ENCODE data around the gene HMHB1.
A peak's percentile ranks its signal among the peaks of the same experiment; 100 is the strongest.

Gene HMHB1

DNA sequence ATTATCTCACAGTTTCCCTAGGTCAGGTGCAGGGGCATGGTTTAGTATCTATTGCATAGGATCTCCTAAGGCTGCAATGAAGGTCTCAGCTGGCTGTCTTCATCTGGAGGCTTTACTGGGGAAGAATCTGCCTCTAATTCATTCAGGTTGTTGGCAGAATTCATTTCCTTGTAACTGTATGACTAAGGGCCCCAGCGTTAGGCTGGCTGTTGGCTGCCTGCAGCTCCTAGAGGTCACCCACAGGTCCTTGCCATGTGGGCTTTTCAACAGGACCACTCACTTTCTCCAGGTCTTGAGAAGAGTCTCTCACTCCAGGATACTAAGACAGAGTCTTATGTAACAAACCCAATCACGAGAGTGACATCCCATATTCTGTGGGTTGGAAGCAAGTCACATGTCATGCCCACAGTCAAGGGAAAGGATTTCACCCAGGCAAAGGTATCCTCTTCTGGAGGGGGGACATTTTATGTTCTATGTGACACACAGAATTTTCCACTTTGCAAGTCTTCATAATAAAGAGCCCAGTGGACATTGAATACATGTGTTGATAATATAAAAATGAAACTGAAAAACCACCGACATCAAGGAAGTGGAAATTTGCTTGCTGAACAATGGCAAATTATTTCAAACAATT is 38.2 kb downstream of the HMHB1 start:
- ChIA-PET CTCF (interaction anchor here (0.6 to 1.7 kb wide), 4 partner anchors 10 to 19 kb away, joined by 3 to 5 read pairs (median 3); no protein-coding TSS in a partner anchor), POLR2A (no interaction called here)
- TF ChIP-seq, protein P1, sequence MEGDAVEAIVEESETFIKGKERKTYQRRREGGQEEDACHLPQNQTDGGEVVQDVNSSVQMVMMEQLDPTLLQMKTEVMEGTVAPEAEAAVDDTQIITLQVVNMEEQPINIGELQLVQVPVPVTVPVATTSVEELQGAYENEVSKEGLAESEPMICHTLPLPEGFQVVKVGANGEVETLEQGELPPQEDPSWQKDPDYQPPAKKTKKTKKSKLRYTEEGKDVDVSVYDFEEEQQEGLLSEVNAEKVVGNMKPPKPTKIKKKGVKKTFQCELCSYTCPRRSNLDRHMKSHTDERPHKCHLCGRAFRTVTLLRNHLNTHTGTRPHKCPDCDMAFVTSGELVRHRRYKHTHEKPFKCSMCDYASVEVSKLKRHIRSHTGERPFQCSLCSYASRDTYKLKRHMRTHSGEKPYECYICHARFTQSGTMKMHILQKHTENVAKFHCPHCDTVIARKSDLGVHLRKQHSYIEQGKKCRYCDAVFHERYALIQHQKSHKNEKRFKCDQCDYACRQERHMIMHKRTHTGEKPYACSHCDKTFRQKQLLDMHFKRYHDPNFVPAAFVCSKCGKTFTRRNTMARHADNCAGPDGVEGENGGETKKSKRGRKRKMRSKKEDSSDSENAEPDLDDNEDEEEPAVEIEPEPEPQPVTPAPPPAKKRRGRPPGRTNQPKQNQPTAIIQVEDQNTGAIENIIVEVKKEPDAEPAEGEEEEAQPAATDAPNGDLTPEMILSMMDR (IDR thresholded peaks at IDR 0.05; ENCODE audit: control extremely low read depth, extremely low read depth, low read depth, missing control alignments), result no peak
- DNase-seq (ENCODE audit: extremely low spot score), result no peak

DNA sequence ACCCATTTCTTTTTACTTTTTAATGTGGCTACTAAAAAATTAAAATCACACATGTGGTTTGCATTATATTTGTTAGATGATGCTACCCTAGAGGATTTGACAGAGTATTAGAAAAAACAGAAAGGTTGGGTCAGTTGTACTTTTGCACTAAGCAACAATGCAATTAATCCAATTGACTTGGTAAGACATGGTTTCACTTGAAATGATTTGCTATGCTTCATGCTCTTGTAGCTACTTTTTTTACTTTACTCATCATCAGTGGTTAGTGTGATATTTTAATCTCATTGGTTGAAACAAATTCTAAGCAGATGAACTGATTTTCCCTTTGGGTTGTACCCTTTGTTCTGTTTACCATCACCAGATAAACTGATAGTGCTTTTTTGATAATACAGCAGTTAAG is 39.4 kb downstream of the HMHB1 start:
- POLR2A ChIA-PET, result no interaction called here
- TF ChIP-seq, protein P1 (IDR thresholded peaks at IDR 0.05; ENCODE audit: control extremely low read depth, extremely low read depth, low read depth, missing control alignments), result no peak
- DNase-seq (ENCODE audit: extremely low spot score), result no peak
- CTCF ChIA-PET, result interaction anchor here (1.5 kb wide), 1 partner anchor 18 kb away, joined by 3 read pairs; no protein-coding TSS in a partner anchor

DNA sequence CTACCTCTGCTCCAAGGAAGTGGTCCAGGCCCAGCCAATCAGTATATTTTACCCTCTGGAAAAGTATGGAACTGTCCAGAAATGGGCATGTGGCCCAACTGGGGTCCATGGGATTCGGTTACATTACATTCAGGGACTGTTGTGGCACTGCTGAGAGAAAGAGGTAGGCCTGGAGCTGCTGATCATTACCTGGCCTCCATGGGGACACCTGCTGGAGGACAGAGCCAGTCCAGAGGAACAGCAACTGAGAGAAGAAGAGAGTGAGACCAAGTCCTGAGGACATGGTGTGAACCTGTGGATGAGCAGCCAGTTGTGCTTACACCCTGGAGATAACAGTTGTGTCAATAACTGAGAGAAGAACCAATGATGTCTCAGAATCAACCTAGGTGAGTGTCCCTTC is 48.2 kb downstream of the HMHB1 start:
- ChIA-PET CTCF (interaction anchor here (1.3 kb wide), 1 partner anchor 10 kb away, joined by 3 read pairs; no protein-coding TSS in a partner anchor), POLR2A (no interaction called here)
- TF ChIP-seq, protein P1 (IDR thresholded peaks at IDR 0.05; ENCODE audit: control extremely low read depth, extremely low read depth, low read depth, missing control alignments), result no peak
- DNase-seq (ENCODE audit: extremely low spot score), result peak; percentile 12

DNA sequence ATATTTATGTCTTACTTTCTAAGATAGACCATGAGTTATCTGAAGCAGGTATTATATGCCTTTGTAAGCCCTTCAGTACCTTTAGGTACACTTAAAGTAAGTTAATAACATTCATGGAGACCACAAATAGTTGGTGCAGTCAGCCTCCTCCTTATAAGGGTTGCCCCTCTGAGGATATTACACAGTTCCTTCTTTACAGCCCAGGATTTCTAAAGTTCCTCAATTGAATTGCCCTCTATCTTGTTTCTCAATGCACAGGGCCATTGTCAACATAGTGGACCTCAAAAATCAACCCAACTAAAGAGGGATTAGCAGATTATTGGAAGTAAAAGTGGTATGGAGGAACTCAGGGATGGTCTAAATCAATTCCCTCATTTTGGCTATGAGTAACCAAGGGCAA is 50.3 kb downstream of the HMHB1 start:
- TF ChIP-seq, protein P1 (IDR thresholded peaks at IDR 0.05; ENCODE audit: control extremely low read depth, extremely low read depth, low read depth, missing control alignments), result no peak
- ChIA-PET CTCF (no interaction called here), POLR2A (no interaction called here)
- no peak for DNase-seq (ENCODE audit: extremely low spot score)

DNA sequence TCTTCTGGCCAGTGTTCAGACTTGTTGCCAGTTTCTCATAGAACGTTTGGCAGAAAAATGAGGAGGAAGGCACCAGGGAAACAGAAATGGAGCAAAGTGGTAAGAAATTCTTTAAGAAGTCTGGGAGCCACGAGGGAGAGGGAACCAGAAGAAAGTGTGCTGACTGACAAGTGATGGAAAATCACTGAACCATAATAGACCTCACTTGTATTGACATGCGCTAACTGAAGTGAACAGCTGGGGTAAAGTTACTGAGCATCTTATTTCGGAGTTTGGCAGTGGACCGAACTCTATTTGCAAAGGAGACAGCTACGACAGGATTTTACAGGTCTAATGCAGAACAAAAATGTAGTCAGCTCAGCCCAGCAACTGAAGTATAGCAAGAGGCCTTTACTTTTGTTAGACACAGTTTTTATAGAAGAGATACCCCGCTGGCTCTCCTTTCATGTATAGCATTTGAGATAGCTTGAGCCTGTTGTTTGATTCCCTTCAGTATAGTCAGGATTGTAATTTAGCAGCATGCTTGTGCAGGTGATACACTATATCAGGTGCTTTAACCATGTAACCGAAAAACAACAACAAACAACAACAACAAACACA is 53.6 kb downstream of the HMHB1 start:
- TF ChIP-seq, protein P1 (IDR thresholded peaks at IDR 0.05; ENCODE audit: control extremely low read depth, extremely low read depth, low read depth, missing control alignments), result no peak
- CTCF ChIA-PET, result interaction anchor here (1.3 to 1.8 kb wide), 2 partner anchors 38 to 41 kb away, joined by 3 read pairs; no protein-coding TSS in a partner anchor
- no peak for DNase-seq (ENCODE audit: extremely low spot score)
- POLR2A ChIA-PET, result no interaction called here
